GM19023 (cell line): ENCODE measurements around the gene LYRM4.
A peak's percentile ranks its signal among the peaks of the same experiment; 100 is the strongest.

Experiments used
- ATAC-seq: cut with Tn5 transposase; IDR thresholded peaks from one replicate; pipeline ENCODE4 v1.9.1; 2021; ENCODE audit warnings: mild to moderate bottlenecking, moderate library complexity; ENCODE audit not compliant: unreplicated experiment

The LYRM4 gene

DNA sequence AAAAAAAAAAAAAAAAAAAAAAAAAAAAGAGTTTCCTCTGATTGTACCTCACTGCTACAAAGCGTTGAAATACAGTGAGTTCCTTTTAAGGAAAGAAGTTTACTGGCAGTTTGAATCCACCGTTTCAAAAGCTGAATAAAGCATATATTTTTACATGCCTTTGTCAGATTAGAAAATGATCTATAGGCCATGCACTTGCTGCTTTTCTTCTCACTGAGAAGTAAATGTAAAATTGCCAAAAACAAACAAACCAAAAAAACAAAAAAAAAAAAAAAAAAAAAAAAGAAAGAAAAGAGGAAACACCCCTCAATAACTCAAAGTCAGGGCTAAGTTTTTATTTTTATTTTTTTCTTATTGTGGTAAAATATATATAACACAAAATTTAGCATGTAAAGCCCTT is 81.9 kb downstream of the LYRM4 start:
- no peak for ATAC-seq

DNA sequence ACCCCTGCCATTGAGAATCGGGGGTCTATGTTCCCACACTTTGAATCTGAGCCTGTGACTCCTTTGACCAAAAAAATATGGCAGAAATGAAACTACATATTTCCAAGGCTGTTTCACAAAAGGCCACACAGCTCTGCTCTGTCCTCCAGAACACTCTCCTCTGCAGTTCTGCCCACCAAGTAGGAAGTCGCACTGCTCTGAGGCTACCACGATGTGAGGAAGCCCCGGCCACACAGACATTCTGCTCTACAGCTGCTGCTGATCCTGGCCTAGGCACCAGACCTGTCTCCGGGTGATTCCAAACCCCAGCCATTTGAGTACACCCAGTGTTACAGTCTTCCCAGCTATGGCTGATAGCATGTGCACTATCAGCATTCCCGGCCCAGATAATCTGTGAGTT is 85.1 kb downstream of the LYRM4 start:
- ATAC-seq = no peak

DNA sequence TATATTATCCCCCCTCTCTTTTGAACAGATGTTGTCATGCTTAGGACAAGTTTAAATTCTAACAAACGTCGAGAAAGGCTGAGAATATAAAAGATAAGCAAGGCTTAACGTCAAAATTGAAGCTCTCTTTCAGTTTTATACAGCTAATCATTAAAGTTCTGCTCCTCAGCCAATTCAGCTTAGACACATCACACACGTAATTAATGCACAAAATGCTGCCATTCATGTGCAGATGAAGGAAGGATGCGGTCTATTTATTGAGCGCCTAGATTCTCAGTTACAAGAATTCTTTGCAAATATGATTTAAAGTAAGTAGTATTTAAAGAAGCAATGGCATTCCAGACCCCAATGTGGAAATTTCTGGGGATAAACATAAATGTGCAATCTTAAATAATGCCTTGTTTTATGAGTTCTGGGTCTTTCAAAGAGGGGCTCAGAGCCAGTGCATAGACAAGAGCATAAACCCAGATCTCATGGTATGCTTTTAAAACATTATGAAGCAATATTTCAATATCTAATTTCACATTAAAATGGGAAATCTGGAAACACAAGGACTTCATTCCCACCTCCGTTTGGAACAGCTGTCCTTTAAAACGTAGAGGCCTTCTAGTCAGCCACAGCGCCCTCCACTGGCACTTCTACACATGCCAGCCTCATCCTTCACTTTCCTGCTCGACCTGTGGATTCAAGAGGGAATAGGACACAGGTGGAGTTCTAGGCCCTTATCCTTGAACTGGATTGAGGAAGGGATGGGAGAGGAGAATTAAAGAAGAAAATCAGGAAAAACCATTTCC is 85.8 kb downstream of the LYRM4 start:
- no peak for ATAC-seq

DNA sequence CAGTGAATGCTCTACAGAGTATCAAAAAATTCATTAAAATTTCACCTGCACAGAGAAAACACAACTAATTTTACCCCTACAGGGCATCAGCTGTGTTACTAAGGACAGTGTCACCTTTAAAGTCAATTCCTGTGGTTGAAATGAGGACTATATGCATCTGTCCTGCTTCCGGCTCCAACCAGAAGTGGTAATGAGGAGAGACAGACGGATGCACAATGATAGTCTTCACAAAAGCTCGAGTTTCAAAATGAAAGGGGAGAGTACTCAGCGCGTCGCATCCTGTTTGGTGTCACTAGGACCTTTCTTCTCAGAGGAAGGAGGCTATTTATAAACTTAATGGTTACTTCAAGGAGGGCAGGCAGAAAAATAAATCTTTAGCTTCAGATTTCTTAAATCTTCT is 86.5 kb downstream of the LYRM4 start:
- peak; percentile 92 for ATAC-seq

DNA sequence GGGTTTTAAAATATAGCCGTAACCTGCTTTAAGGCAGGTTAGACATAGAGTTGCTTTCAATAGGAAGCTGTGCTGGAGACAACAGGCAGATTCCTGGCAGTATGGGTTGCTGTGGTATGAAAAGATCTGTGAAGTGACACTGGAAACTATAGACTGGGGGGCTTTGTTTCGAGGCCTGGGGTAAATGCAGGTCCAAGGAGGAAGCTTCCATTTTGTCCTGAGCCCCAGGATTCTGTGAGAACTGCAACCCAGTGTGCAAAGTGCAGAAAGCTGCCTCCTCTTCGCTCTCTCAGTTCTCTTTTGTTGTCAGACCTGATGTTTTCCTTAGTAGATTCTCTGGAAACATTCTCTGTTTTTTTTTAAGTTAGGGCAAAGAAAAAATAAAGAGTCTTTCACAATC is 86.9 kb downstream of the LYRM4 start:
- peak; percentile 40 for ATAC-seq

DNA sequence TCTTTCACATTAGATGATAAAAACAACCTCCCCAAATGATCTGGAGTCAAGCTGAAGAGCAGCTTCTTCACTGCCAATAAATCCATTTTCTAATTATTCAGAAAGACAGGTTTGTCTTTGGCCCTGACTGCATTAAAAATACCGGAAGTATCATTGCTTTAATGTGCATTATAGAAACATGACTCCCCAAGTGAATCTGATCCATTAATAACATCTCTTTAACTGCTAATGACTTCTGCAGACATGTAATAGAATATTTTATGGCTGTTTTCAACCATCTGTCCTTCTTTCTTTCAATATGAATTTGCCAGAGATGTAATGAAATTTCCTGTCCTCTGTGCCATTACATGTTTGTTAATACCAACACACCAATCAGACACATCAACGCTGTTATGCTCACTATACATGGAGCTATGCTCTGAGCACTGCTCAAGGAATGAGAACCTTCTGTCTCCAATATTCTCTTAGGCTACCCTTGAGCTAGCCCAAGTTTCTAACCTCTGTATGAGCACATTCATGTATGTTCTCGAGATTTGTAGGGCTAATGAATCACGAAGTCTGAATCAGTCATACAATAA is 87.8 kb downstream of the LYRM4 start:
- no peak for ATAC-seq

DNA sequence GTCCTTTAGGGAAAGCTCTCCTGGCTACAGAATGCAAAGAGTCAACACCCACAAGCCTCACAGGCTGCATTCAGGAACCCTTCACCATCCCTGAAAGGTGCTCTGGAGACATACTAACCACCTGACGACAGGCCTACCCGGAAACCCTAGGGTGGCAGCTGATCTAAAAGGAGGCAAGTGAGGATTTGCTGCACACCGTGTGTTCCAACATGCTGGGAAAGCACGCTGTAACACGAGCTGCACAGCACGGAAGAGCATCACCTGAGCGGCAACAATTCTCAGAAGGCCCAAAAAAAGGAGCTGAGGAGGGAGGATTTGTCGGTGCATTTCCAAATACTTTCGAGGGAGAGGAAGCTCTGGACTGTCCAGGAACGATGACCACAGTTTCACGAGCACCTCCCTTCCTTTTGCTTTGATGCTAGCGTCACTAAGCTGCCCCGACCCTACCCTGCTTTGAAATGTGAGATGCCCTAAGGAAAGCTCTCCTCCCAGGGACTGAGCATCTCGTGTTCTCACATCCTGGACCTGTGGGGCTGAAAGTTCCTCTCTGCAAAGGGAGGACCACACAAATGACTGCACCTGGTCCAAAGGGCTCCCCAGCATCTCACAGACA is 88.6 kb downstream of the LYRM4 start:
- ATAC-seq = no peak

DNA sequence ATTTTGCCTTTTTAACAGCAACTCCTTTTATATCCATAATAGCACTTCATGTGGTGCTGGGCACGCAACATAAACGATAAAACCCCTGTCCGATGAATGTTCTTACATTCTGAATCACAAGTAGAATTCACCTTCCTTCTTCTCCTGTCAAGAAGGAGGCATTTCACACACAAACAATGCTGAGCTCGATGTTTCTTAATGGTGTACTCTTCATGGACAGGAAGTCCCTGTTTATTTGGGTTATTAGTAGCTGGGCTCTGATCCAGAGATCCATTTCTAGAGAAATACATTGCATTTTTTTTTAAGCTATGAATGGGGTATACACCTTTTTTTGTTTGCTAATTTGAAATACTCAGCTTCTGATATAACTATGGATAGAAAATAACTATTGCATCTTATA is 93.2 kb downstream of the LYRM4 start:
- ATAC-seq = no peak

DNA sequence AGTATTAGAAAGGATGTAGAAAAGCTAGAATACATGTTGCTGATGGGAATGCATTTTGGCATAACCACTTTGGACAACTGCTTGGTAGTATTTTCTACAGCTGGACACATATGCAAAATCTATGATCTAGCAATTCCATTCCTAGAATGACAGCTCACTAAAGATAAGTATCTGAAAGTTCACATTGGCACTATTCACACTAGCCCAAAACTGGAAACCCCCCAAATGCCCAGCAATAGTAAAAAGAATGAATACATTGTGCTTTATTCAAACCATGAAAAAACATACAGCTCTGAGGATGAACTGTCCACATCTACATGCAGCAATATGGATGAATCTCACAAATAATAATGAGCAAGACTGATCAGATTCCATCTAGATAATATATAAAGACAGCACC is 96.7 kb downstream of the LYRM4 start:
- no peak for ATAC-seq

DNA sequence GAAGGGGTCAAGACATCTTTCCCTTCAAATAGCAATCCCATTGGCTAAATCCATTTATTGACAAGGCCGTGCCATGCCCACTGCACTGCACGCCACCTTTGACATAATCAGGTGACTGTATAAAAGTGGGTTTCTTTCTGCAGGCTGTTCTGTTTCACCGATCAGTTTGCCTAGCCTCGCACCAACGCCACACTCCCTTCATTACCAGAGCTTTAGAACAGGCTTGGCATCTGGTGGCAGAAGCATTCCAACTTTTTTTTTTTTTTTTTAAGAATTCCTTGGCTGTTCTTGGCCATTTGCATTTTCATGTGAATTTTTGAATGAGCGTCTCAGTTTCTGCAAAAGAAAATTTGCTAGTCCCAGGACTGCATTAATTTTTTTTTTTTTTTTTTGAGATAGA is 97.5 kb downstream of the LYRM4 start:
- ATAC-seq = no peak

DNA sequence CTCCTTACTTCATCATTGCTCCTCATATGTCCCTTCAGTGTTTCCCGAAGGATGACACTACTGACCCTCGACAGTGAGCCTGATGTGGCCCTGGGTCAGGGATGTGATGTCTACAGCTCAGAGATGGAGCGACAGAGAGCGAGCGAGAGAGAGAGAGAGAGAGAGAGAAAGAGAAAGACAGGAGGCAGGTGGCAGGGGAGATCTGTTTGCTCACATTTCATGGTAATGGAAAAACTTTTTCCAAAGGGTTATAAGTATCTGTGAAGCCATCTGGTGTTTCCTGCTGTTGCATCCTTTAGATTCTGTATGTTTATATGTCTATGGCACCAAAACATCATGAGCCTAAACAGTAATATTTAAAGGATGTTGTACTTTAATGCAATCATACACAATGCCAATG is 98.4 kb downstream of the LYRM4 start:
- ATAC-seq = no peak

DNA sequence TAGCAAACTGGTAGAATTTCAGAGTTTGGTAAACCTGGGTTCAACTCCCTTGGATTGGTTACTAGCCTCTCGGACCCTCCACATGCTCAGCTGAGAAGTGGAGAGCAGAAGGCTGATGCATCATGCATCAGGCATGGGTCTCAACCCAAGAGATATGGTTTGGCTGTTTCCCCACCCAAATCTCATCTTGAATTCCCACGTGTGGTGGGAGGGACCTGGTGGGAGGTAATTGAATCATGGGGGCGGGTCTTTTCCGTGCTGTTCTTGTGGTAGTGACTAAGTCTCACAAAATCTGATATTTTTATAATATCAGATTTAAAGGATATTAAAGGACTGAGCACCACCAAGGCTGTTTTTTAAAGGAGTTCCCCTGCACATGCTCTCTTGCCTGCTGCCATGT is 100.5 kb downstream of the LYRM4 start:
- ATAC-seq = no peak

DNA sequence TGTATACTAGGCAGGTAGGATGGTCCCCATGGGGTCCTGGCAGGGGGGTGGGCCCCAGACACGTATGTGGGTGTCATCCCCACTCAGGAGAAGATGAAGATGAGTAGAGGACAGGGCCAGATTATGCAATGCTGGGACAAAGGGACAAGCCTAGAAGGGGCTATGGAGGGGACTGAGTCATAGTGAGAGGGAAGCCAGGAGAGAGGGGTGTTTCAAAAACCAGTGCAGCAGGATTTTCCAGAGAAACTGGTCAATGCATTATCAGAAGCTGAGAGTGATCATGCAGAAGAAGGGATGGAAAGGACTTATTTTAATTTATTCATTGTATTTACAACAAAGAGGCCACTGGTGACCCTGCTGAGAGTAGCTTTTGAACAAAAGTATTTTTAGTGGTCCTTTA is 101.6 kb downstream of the LYRM4 start:
- no peak for ATAC-seq

DNA sequence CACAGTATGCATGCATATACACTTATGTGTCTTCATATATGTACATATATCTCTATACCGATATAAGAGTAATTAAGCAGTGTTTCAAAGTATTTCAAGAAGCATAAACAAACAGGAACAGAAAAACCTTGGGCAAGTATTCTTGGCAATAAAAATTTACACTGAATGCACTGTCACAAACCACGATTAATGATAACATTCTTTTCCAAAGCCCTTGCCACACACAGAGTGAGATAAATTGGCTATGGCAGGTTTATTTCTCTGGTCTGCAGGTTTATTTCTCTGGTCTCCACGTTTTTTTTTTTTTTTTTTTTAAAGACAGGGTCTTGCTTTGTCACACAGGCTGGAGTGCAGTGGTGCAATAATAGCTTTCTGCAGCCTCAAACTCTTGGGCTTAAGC is 102.6 kb downstream of the LYRM4 start:
- no peak for ATAC-seq

DNA sequence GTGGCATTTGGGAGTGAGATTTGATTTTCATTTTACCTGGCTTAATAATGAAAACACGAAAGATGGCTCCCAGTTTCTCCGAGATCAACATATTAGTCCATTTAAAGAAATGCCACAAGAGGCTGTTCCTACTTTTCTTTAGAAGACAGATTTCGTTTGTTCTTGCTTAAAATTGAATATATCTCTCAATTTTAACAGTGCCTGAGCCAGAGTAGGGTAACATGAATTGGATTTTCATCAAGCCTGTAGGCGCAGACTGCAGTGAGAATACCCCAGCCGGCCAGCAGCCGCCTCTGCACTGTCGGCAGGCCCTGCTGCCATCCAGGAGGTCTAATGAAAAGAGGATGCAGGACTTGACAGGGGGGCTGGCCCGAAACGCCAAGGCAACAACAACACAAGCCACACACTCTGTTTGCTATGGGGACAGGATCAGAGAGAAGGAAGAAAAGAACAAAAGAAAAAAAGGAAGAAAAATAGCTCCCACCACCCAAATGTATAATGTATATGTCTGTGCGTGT is 103.1 kb downstream of the LYRM4 start:
- no peak for ATAC-seq

DNA sequence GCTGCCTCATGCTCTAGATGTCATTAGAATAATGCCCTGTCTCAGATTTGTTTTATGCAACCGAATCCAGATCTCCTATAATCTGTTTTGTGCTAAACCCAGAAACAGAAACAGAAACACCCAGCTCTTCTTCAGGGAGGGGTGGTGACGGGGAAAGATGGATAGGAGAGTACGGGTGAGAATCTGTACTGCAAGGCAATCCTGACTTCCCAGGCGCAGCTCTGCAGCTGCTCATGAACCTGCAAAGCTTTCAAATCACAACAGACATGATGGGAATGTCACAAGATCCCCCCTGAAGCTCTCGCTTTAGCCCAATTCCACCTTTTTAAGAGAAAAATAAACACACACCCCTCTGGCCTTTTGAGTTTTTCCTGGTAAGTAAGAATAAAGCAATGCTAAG is 104.1 kb downstream of the LYRM4 start:
- ATAC-seq = no peak

DNA sequence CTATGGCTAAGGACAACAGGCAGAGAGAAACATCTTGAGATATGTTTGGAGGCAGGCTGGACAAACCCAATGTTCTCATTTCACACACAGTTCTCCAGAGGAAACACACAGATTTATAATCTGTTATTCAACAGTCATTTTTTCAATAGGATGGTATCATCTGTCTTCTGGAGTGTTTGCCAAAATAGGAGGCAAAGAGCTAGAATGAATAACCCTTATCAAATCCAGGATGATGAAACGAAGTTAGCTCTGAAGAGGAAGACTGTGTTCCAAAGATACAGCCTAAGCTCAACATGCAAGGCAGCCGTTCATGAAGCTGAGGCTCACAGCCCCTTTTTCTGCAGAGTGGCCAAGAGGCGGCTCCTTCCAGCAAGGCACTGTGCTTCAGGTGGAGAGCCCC is 104.8 kb downstream of the LYRM4 start:
- ATAC-seq = no peak

DNA sequence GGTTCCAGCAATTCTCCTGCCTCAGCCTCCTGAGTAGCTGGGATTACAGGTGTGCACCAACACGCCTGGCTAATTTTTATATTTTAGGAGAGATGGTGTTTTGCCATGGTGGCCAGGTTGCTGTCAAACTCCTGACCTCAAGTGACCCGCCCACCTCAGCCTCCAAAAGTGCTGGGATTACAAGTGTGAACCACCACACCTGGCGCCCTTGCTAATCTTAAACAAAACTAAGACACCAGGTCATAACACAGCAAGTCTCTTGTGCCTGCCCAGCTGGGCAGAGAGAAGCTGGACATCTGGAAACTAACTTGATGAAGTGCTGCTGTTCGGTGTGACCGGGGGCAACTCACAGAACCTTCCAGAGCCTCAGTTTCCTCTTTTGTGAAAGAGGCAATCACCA is 107.6 kb downstream of the LYRM4 start:
- ATAC-seq = no peak

DNA sequence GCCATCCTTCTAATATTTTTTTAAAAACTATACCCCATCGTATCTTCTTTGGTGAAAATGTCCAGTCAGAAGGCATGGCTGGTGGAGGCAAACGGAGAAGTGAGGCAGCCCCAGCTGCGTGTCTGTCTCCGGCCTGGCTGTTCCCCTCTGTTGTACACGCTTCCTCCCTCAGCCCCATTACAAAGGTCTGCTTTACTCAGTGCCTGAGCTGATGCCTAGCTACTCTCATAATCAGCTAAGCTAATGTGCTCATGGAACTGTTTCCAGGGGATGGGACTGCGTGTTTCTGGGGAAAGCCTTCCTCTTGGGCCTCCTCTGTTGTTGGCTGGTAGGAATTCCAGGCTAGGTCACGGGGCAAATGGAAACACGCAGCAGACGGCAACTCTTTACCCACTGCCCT is 108.3 kb downstream of the LYRM4 start:
- ATAC-seq = no peak

DNA sequence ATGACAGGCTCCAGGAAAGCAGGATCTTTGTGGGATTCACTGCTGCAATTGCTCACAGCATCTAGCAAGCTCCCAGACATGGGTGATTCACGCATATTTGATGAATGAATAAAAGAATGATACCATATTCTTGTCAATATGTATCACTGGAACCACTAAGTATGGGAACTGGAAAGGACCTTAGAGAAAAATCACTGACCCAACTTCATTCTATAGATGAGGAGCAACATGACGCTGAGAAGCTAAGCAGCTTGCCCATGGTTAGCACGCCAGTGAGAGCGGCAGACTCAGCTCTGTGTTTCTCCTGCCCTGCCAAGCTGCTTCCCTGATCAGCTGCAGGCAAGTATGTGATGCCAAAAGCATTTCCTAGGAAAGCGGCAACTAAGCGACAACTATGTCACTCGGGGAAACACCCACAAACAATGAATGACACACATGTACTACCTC is 108.8 kb downstream of the LYRM4 start:
- no peak for ATAC-seq

DNA sequence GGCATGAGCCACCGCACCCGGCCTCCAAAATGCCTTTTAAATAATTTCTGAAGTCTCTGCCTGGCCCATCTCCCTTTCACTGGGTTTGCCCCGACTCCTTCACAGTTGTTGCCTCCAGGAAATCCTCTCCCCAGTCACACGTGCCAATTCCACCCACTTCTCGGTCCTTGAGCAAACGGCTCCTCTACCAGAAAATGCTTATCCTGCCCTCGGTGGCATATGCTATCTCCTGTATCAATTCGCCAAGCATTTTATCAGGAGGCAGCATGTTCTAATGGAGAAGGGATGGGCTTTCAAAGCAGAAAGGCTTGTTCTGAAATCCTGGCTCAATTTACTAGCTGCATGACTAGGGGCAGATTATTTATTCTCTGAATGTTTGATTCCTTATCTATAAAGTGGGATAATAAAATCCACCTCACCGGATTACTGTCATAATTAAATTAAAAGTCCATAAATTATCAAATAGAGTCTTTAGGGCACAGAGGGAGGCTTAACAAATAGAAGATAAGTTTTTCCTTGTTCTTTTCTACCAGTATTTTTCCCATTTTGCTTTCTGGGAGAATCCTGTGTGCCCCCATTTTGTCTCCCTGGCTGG is 109.3 kb downstream of the LYRM4 start:
- ATAC-seq = no peak

DNA sequence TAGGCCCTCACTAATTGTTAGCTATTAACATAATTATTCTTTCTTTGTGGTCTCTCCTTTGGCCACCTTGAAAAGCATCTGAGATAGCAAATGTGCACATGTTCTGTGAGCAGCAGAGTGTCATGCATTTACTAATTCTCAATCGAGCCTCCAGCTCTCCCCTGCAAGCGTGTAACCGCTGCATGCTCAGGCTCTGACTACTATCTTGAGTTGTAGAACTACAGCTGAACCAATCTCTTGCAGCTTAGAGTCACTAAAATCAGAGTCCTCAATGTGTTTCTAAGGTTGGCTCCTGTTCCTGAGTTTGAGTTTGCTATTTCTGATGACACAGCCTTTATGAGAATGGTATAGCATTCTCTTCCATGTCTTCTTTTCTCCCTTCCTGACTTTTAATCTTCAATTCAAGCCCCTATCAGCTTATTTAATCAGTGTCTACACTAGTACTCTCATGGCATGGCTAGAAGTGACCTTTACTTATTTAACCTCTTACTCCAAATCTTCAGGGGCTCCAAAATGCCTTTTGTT is 110.1 kb downstream of the LYRM4 start:
- ATAC-seq = no peak
